SK-N-SH (cell line): Measurements from ENCODE around the gene ORC4. TPM values are rescaled to one million over a fixed set of nuclear protein-coding genes. Genes with fewer than 3 reads are reported as not detected.

Experiments
- CTCF ChIA-PET: fragments of 300-600, 350-600 bp; formaldehyde crosslinking; extraction: SDS; loops from one replicate; lab custom pipeline; 2021; lab: Yijun Ruan, JAX
- POLR2A ChIA-PET: fragments of 350-600 bp; sonication (Branson Sonifier 250); formaldehyde crosslinking; extraction: SDS; loops from one replicate; lab custom pipeline; 2020; ENCODE audit warnings: antibody characterized with exemption, inconsistent platforms; lab: Yijun Ruan, JAX
- DNase-seq: peaks from one replicate; pipeline ENCODE4 v3.0.0; 2012
- H2AFZ ChIP-seq: fragments of 200-600 bp; sonication (generic); 2 replicates; pipeline ENCODE4 v1.8.1; 2016; ENCODE audit warnings: antibody characterized with exemption, mild to moderate bottlenecking, low read depth
- H3F3A ChIP-seq: fragments of 200-600 bp; sonication (generic); replicated peaks from 2 replicates; pipeline ENCODE3; 2016; ENCODE audit warnings: antibody characterized with exemption, mild to moderate bottlenecking; ENCODE audit not compliant: insufficient read depth
- H3K27ac ChIP-seq, 2 experiments: fragments of 200-500 bp in 1 of 2; fragments of 200-600 bp in 1 of 2; sonication (Bioruptor generic) in 1 of 2; sonication (generic), shearing (Covaris generic) in 1 of 2; 2 replicates each; pipeline versions ENCODE4 v1.5.1 to v1.6.1; 2014 to 2016; ENCODE audit warnings: low read depth in 2 of 2, inconsistent platforms in 1 of 2, low read length in 1 of 2, mild to moderate bottlenecking in 1 of 2, mixed read lengths in 1 of 2
- H3K27me3 ChIP-seq: fragments of 200-600 bp; sonication (generic), shearing (Covaris generic); 2 replicates; pipeline ENCODE4 v1.6.1; 2016; ENCODE audit warnings: mixed run types; ENCODE audit not compliant: insufficient read depth
- H3K36me3 ChIP-seq, 2 experiments: fragments of 200-500 bp in 1 of 2; fragments of 200-600 bp in 1 of 2; sonication (Bioruptor generic) in 1 of 2; sonication (generic) in 1 of 2; replicated peaks in 1 of 2; 2 replicates each; pipeline versions ENCODE3 to v1.5.1; 2014 to 2016; ENCODE audit warnings: low read length in 1 of 2, mild to moderate bottlenecking in 1 of 2; ENCODE audit not compliant: insufficient read depth in 2 of 2, control insufficient read depth in 1 of 2
- H3K4me1 ChIP-seq, 2 experiments: fragments of 200-500 bp in 1 of 2; fragments of 200-600 bp in 1 of 2; sonication (Bioruptor generic) in 1 of 2; sonication (generic), shearing (Covaris generic) in 1 of 2; 2 replicates each; pipeline versions ENCODE4 v1.5.1 to v1.6.1; 2014 to 2016; ENCODE audit warnings: low read depth in 1 of 2, low read length in 1 of 2, mixed run types in 1 of 2; ENCODE audit not compliant: insufficient read depth in 2 of 2, control insufficient read depth in 1 of 2
- H3K4me2 ChIP-seq: fragments of 200-600 bp; sonication (generic), shearing (Covaris generic); 2 replicates; pipeline ENCODE4 v1.6.1; 2017; ENCODE audit warnings: mixed run types
- H3K4me3 ChIP-seq, 2 experiments: fragments of 200-500 bp in 1 of 2; fragments of 200-600 bp in 1 of 2; sonication (Bioruptor generic) in 1 of 2; sonication (generic), shearing (Covaris generic) in 1 of 2; 2 replicates each; pipeline versions ENCODE4 v1.5.1 to v1.8.1; 2014 to 2016; ENCODE audit warnings: low read depth in 2 of 2, inconsistent platforms in 1 of 2, low read length in 1 of 2, mild to moderate bottlenecking in 1 of 2, mixed read lengths in 1 of 2, moderate library complexity in 1 of 2
- H3K79me2 ChIP-seq: fragments of 200-600 bp; sonication (generic); 2 replicates; pipeline ENCODE4 v1.8.1; 2017; ENCODE audit warnings: mild to moderate bottlenecking; ENCODE audit not compliant: insufficient read depth
- H3K9ac ChIP-seq: fragments of 200-600 bp; sonication (generic); 2 replicates; pipeline ENCODE4 v1.6.1; 2017; ENCODE audit warnings: mixed run types
- H3K9me2 ChIP-seq: fragments of 200-600 bp; sonication (generic); 2 replicates; pipeline ENCODE4 v1.6.1; 2017; ENCODE audit warnings: mixed run types
- H3K9me3 ChIP-seq: fragments of 200-600 bp; sonication (generic); 2 replicates; pipeline ENCODE4 v1.6.1; 2017; ENCODE audit warnings: mixed run types, mild to moderate bottlenecking, moderate library complexity
- H4K20me1 ChIP-seq: fragments of 200-600 bp; sonication (generic); 2 replicates; pipeline ENCODE4 v1.6.1; 2017; ENCODE audit warnings: mild to moderate bottlenecking, mixed run types; ENCODE audit not compliant: insufficient read depth
- CHD2 ChIP-seq: fragments of 150-350 bp; IDR thresholded peaks from 2 replicates; pipeline ENCODE4 v1.6.1; 2018; ENCODE audit warnings: low read length; ENCODE audit not compliant: partially characterized antibody
- ELF1 ChIP-seq: IDR thresholded peaks from 2 replicates; pipeline ENCODE4 v1.4.0; 2012
- EP300 ChIP-seq, 2 experiments: IDR thresholded peaks; 2 replicates each; pipeline versions ENCODE4 v1.4.0 to v1.6.1; 2012; ENCODE audit warnings: borderline replicate concordance in 1 of 2, low read depth in 1 of 2, low read length in 1 of 2
- EZH2phosphoT487 ChIP-seq: fragments of 200-600 bp; sonication (generic); IDR thresholded peaks from 2 replicates; pipeline ENCODE4 v1.6.1; 2017; ENCODE audit warnings: low read depth, mixed run types, mild to moderate bottlenecking, antibody characterized with exemption, moderate library complexity, borderline replicate concordance
- FOSL2 ChIP-seq: IDR thresholded peaks from 2 replicates; pipeline ENCODE4 v1.4.0; 2012; ENCODE audit warnings: low read depth, mild to moderate bottlenecking, moderate library complexity, borderline replicate concordance
- FOXJ3 ChIP-seq: sonication (generic); formaldehyde crosslinking; IDR thresholded peaks from 2 replicates; pipeline ENCODE4 v1.5.1; 2020; ENCODE audit warnings: mild to moderate bottlenecking, missing genetic modification reagents
- FOXM1 ChIP-seq: IDR thresholded peaks from 2 replicates; pipeline ENCODE4 v1.4.0; 2012; ENCODE audit warnings: low read depth, mild to moderate bottlenecking
- GABPA ChIP-seq: IDR thresholded peaks from 2 replicates; pipeline ENCODE4 v1.4.0; 2012; ENCODE audit warnings: low read depth, mild to moderate bottlenecking
- MAX ChIP-seq: IDR thresholded peaks from 2 replicates; pipeline ENCODE4 v1.4.0; 2012; ENCODE audit warnings: low read depth
- MEF2A ChIP-seq: IDR thresholded peaks from 2 replicates; pipeline ENCODE4 v1.4.0; 2012; ENCODE audit warnings: low read depth, borderline replicate concordance
- MXI1 ChIP-seq: IDR thresholded peaks from 2 replicates; pipeline ENCODE4 v1.6.1; 2012; ENCODE audit warnings: mild to moderate bottlenecking, low read depth, low read length, improper control_type of control experiment
- NRF1 ChIP-seq: IDR thresholded peaks from 2 replicates; pipeline ENCODE4 v1.6.1; 2012; ENCODE audit warnings: low read depth, mild to moderate bottlenecking, low read length
- RCOR1 ChIP-seq: fragments of 150-350 bp; IDR thresholded peaks from 2 replicates; pipeline ENCODE4 v1.6.1; 2017; ENCODE audit warnings: antibody characterized with exemption, low read length
- REST ChIP-seq: IDR thresholded peaks from 2 replicates; pipeline ENCODE4 v1.6.1; 2012; ENCODE audit warnings: mild to moderate bottlenecking, low read depth, low read length, moderate library complexity
- RFX5 ChIP-seq: IDR thresholded peaks from 2 replicates; pipeline ENCODE4 v1.6.1; 2012; ENCODE audit warnings: mild to moderate bottlenecking, improper control_type of control experiment, low read length
- TAF1 ChIP-seq: IDR thresholded peaks from 2 replicates; pipeline ENCODE4 v1.6.1; 2012; ENCODE audit warnings: low read depth, mild to moderate bottlenecking, low read length, moderate library complexity, borderline replicate concordance
- USF1 ChIP-seq: IDR thresholded peaks from 2 replicates; pipeline ENCODE4 v1.4.0; 2012; ENCODE audit warnings: low read depth, borderline replicate concordance
- USF2 ChIP-seq: fragments of 150-350 bp; IDR thresholded peaks from 2 replicates; pipeline ENCODE4 v1.6.1; 2017; ENCODE audit warnings: antibody characterized with exemption, low read length, low read depth, borderline replicate concordance
- ZBTB33 ChIP-seq: IDR thresholded peaks from 2 replicates; pipeline ENCODE4 v1.4.0; 2012; ENCODE audit warnings: low read depth, borderline replicate concordance
- WGBS: methylation state at CpG from one replicate; pipeline ENCODE4 v1.1.6; 2017; ENCODE audit warnings: low lambda C conversion rate; 5-methylcytosine and 5-hydroxymethylcytosine counted together
- polyA plus RNA-seq, 3 experiments: library from polyadenylated mRNA; depleted of rRNA; stranded (reverse); fragments of >200 nt; gene quantifications; 2 replicates each; pipeline ENCODE4 v1.2.3, GENCODE V29; 2012

The ORC4 gene
- polyA plus RNA-seq, 1 of the 3 experiments (the other 2 are of a cell fraction) = 15.2 TPM

GRCh38 chr2:147998203-147998602 lies 22.3 kb downstream of the ORC4 start:
- H3K79me2 ChIP-seq = peaks cover 83% of the 10 kb centered on the region
- no peak overlapping the region for H3K27ac ChIP-seq
- POLR2A ChIA-PET = no interaction called here
- CTCF ChIA-PET = interaction anchor here (1.0 to 1.6 kb wide), 3 partner anchors 8 to 511 kb away, joined by 3 to 4 read pairs (median 3); no protein-coding TSS in a partner anchor
- peaks cover 8 to 11% of the 10 kb centered on the region in 2 experiments for H3K36me3 ChIP-seq
- H2AFZ ChIP-seq = no peak overlapping the region
- H3F3A ChIP-seq = no peaks in the 10 kb centered on the region
- H3K9me3 ChIP-seq = 0 out of 2 replicates have a peak, but pooled peaks cover 5% of the 10 kb centered on the region
- no peaks in the 10 kb centered on the region for H3K4me1 ChIP-seq
- TF ChIP-seq FOXJ3 (no peak), RFX5 (no peak), REST (no peak), ELF1 (no peak), EP300 (IDR thresholded peaks at IDR 0.05; ENCODE audit: borderline replicate concordance in 1 of 2, low read depth in 1 of 2, low read length in 1 of 2) (no peak), ZBTB33 (no peak), EZH2phosphoT487 (no peak), MXI1 (no peak), GABPA (no peak), CHD2 (no peak)
- no peak overlapping the region for H3K4me2 ChIP-seq
- no peak overlapping the region for H3K4me3 ChIP-seq
- 95% methylated on average over 4 of the region's 4 CpGs for WGBS
- DNase-seq = no peak
- H4K20me1 ChIP-seq = no peaks in the 10 kb centered on the region
- H3K9me2 ChIP-seq = no peaks in the 10 kb centered on the region
- H3K9ac ChIP-seq = no peak overlapping the region
- H3K27me3 ChIP-seq = no peaks in the 10 kb centered on the region

GRCh38 chr2:147996828-147997227 lies 23.7 kb downstream of the ORC4 start:
- no peaks in the 10 kb centered on the region for H3K4me1 ChIP-seq
- H3K79me2 ChIP-seq = peaks cover 78% of the 10 kb centered on the region
- H4K20me1 ChIP-seq = no peaks in the 10 kb centered on the region
- H3K4me3 ChIP-seq = no peak overlapping the region
- no peaks in the 10 kb centered on the region for H3K9me2 ChIP-seq
- H2AFZ ChIP-seq = no peak overlapping the region
- H3F3A ChIP-seq = no peaks in the 10 kb centered on the region
- H3K27ac ChIP-seq = no peak overlapping the region
- peaks cover 8 to 11% of the 10 kb centered on the region in 2 experiments for H3K36me3 ChIP-seq
- no peaks in the 10 kb centered on the region for H3K27me3 ChIP-seq
- no peak overlapping the region for H3K4me2 ChIP-seq
- H3K9ac ChIP-seq = no peak overlapping the region
- H3K9me3 ChIP-seq = no peaks in the 10 kb centered on the region
- ChIA-PET POLR2A (no interaction called here), CTCF (no interaction called here)
- no peak for DNase-seq
- TF ChIP-seq EZH2phosphoT487 (no peak), MXI1 (no peak), USF2 (no peak), ELF1 (no peak), MAX (no peak), NRF1 (no peak), USF1 (no peak), FOXM1 (no peak), FOSL2 (no peak), GABPA (no peak), MEF2A (no peak), RCOR1 (no peak), TAF1 (no peak)
